ENCODE data around the gene VSTM4. TPM values are rescaled to one million over a fixed set of nuclear protein-coding genes. Genes with fewer than 3 reads are reported as not detected.

VSTM4 gene
- polyA plus RNA-seq, 4 donors: 13.7 to 16.8 (median 14.0) TPM

- no peak for DNase-seq (ENCODE audit: low read depth in 4 of 4, low spot score in 2 of 4)
These were observed 3.2 kb upstream of the VSTM4 start for GRCh38 chr10:49118430-49119074.

- DNase-seq (ENCODE audit: low read depth in 4 of 4, low spot score in 2 of 4): no peak
These were observed 2.2 kb upstream of the VSTM4 start for GRCh38 chr10:49117376-49118070.

- no peak for DNase-seq (ENCODE audit: low read depth in 4 of 4, low spot score in 2 of 4)
These were observed 1.4 kb upstream of the VSTM4 start for GRCh38 chr10:49116509-49117375.

- no peak for DNase-seq (ENCODE audit: low read depth in 4 of 4, low spot score in 2 of 4)
These were observed 630 bp upstream of the VSTM4 start for GRCh38 chr10:49115796-49116508.

DNA sequence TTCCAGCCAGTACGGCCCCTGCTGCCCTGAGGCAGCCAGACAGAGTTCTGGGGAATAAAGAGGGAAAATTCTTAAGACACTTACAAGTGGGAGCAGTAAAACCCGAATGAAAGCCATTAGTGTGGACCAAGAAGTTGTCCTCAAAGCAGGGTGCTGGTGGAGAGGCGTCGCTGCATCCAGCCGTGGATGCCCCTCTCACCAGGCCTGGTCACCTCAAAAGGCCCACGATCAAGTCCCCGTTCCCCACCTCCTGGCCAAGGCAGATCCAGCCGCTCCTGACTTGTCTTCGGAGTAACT lies 656 bp downstream of the VSTM4 start:
- DNase-seq (ENCODE audit: low read depth in 4 of 4, low spot score in 2 of 4): no peak

DNA sequence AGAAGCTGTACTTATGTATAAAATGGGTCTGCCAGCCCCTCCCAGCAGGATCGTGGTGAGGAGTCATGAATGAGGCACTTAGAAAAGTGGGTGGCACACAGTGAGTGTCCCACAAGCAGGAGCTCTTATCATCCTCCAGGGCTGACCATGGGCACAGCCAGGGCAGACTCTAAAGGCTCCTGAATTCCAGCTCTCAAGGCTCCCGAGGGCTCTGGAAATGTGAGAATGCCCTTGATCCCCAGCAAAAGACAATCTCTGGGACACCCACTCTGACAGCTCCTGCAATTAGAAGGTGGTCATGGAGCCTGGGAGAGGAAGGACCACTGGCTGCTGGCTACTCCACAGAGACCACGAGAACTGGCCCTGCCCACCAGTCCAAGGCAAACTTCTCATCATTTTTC lies 1.6 kb downstream of the VSTM4 start:
- DNase-seq (ENCODE audit: low read depth in 4 of 4, low spot score in 2 of 4): no peak

DNA sequence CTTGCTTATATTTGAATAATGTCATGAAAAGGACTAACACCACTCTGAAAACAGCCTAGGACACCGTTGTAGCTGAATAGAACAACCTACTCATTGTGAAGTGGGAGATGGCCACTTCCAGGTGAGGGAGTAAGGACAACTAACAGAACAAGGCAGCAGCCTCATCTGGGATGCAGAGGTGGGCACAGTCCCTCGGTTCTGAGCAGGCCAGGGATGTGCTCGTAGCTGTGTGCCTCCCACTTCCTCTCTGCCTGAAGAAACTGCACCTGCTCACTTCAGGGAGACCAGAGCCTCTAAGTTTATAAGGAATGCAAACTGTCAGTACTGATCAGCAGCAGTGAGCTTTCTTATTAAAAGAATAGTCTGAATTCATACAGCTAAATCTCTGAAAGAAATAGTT lies 2.5 kb downstream of the VSTM4 start:
- DNase-seq (ENCODE audit: low read depth in 4 of 4, low spot score in 2 of 4): no peak

DNA sequence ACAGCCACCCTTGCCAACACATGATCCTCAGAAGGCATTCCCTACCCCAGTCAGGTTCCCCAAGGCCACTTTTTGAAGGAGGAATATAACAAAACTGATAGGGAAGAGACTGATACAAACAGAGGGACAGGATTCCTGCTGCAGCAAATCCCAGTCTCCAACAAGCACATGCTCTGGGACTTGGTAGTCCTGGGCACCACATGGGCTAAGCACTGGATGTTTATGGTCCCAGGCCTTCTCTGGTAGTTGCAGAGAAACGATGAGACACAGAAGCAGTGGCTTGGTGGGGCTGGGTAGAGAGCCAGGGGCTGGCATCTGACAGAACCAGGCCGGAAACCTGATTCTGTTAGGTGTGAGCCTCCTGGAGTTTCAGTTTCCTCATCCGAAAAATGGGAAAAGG lies 3.2 kb downstream of the VSTM4 start:
- DNase-seq (ENCODE audit: low read depth in 4 of 4, low spot score in 2 of 4): no peak

- DNase-seq (ENCODE audit: low read depth in 4 of 4, low spot score in 2 of 4): no peak
These were observed 4.0 kb downstream of the VSTM4 start for GRCh38 chr10:49111320-49111698.

- DNase-seq (ENCODE audit: low read depth in 4 of 4, low spot score in 2 of 4): no peak
These were observed 4.5 kb downstream of the VSTM4 start for GRCh38 chr10:49110684-49111319.

DNA sequence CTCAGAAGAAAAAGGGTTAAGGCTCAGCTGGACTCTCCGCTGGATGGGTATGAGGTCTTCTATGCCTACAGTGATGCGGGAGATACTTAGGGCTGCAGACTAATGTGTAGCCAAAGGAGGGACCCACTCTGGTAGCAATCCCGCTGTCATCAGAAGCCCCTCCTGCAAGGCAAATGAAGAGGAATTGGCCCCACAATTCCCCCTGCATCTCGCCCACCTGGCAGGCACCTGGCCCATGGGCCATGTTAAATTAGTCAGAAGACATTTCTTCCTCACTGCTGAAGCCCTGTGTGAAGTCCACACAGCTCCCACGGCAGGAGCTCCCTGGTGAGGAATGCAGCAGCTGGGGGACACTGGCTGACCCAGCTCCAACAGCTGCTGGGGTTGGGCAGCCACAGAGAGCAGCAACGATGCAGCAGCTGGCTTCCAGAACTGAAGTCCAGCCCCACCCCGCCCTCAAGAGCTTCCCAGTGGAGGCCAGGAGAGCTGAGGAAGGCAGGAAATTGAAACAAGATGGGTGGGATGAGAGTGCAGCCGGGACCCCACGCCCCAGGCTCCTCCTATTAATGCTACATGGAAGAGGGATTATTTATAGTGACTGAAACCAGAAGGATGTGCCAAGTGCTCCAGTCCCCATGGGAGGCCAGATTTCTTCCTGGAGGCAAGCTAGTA lies 5.5 kb downstream of the VSTM4 start:
- DNase-seq (ENCODE audit: low read depth in 4 of 4, low spot score in 2 of 4): peak in 2 of 4 donors; percentile 56 to 60

- no peak for DNase-seq (ENCODE audit: low read depth in 4 of 4, low spot score in 2 of 4)
These were observed 6.7 kb downstream of the VSTM4 start for GRCh38 chr10:49108656-49109055.

DNA sequence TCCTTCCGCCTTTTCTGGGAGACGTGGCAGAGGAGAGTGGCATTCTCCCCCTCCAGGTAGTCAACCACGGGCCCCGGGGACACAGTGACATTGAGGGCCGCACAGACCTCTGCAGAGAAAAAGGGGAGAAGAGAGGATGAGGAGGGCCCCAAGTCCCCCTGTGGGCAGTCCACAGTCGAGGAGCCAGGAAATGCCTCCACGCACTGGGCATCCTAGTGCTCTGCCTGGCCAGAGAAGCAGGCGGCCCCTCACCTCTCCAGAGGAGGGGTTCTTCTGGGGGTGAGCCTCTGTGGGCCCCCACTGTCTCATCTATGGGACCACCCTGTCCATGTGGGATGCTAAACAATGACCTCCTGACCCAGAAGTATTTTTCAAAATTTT lies 7.4 kb downstream of the VSTM4 start:
- no peak for DNase-seq (ENCODE audit: low read depth in 4 of 4, low spot score in 2 of 4)

- no peak for DNase-seq (ENCODE audit: low read depth in 4 of 4, low spot score in 2 of 4)
These were observed 8.0 kb downstream of the VSTM4 start for GRCh38 chr10:49107111-49107886.

DNA sequence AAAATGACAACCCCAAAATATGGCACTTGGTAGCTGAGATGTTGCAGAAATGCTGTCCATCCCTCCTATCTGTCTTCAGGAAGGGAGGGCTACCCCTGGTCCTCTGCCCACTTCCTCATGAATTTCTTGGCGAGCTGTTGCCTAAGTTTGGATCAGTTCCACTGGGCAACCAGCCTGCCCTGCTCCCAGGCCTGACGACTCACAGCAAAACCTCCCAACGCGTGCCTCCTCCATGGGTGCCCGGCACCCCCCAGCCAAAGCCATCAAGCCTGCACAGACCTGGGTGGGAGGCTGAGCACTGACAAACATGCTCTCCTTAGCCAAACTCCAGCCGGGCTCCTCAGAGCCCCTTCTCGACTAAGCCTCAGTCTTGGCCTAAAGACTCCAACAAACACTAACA lies 8.9 kb downstream of the VSTM4 start:
- no peak for DNase-seq (ENCODE audit: low read depth in 4 of 4, low spot score in 2 of 4)

- no peak for DNase-seq (ENCODE audit: low read depth in 4 of 4, low spot score in 2 of 4)
These were observed 10.2 kb downstream of the VSTM4 start for GRCh38 chr10:49105076-49105475.

GRCh38 chr10:49104323-49104722 lies 11.0 kb downstream of the VSTM4 start:
- DNase-seq (ENCODE audit: low read depth in 4 of 4, low spot score in 2 of 4): no peak

- DNase-seq (ENCODE audit: low read depth in 4 of 4, low spot score in 2 of 4): no peak
These were observed 11.6 kb downstream of the VSTM4 start for GRCh38 chr10:49103761-49104160.

DNA sequence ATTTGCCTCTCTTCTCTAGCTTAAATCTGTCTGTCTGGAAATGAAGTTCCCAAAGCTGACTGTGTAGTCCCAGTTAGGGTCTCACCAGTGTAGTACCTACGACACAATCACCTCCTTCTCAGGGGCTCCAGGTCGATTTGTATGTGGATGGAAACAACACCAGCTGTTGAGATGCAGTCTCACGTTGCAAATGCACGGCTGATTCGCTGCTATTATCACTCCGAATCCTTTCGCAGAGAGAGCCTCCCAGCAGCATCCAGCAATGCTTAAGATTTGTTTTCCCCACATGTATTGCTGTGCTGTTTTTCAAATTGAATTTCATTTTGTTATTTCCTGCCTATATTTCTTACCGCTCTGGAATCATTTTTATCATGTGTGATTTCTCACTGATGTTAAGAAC lies 16.3 kb downstream of the VSTM4 start:
- no peak for DNase-seq (ENCODE audit: low read depth in 4 of 4, low spot score in 2 of 4)

All from left renal cortex interstitium (tissue), 4 donors.